ENCODE data around the gene B4GALT2. TPM values are rescaled to one million over a fixed set of nuclear protein-coding genes. Genes with fewer than 3 reads are reported as not detected.

Gene B4GALT2
- total RNA-seq, 2 experiments from 2014 or later = 0.57 to 1.4 TPM

DNA sequence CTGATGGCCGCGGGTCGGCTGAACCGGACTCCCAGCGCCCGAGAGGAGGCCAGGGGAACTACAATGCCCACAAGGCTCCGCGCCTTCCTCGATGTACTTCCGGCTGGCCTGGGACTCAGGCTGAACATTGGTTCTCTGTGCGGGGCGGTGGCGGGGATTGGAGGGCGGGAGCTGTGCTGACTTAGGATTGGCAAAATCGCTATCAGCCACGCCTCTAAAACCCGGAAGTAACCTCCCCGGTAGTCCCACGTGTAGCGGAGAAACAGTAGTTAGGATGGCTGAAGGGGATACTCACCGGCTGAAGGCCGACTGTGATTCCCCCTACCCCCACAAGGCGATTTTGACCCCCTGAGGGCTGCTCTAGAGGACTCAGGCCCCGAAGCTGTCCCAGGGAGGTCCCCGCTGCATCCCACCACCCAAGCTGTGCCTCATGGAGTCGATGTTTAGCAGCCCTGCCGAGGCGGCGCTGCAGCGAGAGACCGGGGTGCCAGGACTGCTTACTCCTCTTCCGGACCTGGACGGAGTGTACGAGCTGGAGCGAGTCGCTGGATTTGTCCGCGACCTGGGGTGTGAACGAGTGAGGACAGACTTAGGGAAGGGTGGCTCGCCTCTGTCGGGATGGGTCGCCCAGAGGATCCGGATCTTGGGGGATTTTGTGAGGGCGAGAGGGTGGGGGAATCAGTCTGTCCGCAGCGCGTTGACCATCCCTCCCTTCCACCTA is 9.1 kb upstream of the B4GALT2 start, which contains the start of gene DPH2:
DPH2 (plus strand) TSS at position 265 of the 721 bp plus-strand sequence; CDS start at position 431, 166 bp downstream.
- H3K4me3 ChIP-seq (ENCODE audit: low read depth, low read length, poor library complexity, severe bottlenecking) = peak within 1 kb of the TSS; percentile 89
- H3K9me3 ChIP-seq (ENCODE audit: low read length) = no peaks in the 10 kb centered on the region
- peak within 1 kb of the TSS; percentile 98 for H3K4me2 ChIP-seq (ENCODE audit: low read length)
- peak within 1 kb of the TSS; percentile 67 for H2AFZ ChIP-seq (ENCODE audit: low read length)
- no peak within 1 kb of the TSS for H3K27ac ChIP-seq (ENCODE audit: low read depth, low read length, poor library complexity, severe bottlenecking)
- intact Hi-C loops (cut with micrococcal nuclease; ENCODE audit: unreplicated experiment) = no loop called here
- peaks cover 10% of the 10 kb centered on the region; the same call in 1 of the 2 replicates for H3K79me2 ChIP-seq (ENCODE audit: insufficient read depth, low read depth, low read length)
- H3K9me2 ChIP-seq (ENCODE audit: insufficient read depth, low read length) = no peaks in the 10 kb centered on the region
- H3K4me1 ChIP-seq (ENCODE audit: insufficient read depth, low read length, poor library complexity, severe bottlenecking) = peaks cover 16% of the 10 kb centered on the region
- ChIA-PET CTCF (ENCODE audit: unreplicated experiment) (interaction anchor here (0.6 to 1.0 kb wide), 2 partner anchors 78 to 1026 kb away, joined by 3 read pairs; no protein-coding TSS in a partner anchor), POLR2A (interaction anchor here (0.6 to 1.1 kb wide), 5 partner anchors 18 to 1744 kb away, joined by 3 to 4 read pairs (median 3); no protein-coding TSS in a partner anchor)
- BruUV-seq (replicated peaks) = TSS peak; percentile 72
- peak; percentile 97 for DNase-seq (ENCODE audit: low spot score)
- TF ChIP-seq EZH2phosphoT487 (IDR thresholded peaks at IDR 0.05; ENCODE audit: borderline replicate concordance, low read depth, low read length) = no peak
- TF ChIP-seq, protein P1, sequence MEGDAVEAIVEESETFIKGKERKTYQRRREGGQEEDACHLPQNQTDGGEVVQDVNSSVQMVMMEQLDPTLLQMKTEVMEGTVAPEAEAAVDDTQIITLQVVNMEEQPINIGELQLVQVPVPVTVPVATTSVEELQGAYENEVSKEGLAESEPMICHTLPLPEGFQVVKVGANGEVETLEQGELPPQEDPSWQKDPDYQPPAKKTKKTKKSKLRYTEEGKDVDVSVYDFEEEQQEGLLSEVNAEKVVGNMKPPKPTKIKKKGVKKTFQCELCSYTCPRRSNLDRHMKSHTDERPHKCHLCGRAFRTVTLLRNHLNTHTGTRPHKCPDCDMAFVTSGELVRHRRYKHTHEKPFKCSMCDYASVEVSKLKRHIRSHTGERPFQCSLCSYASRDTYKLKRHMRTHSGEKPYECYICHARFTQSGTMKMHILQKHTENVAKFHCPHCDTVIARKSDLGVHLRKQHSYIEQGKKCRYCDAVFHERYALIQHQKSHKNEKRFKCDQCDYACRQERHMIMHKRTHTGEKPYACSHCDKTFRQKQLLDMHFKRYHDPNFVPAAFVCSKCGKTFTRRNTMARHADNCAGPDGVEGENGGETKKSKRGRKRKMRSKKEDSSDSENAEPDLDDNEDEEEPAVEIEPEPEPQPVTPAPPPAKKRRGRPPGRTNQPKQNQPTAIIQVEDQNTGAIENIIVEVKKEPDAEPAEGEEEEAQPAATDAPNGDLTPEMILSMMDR (conservative IDR thresholded peaks at IDR 0.05; ENCODE audit: low read length) = peak; percentile 34
- peaks cover 27% of the 10 kb centered on the region for H3K36me3 ChIP-seq (ENCODE audit: insufficient read depth, low read length)
- no peaks in the 10 kb centered on the region for H4K20me1 ChIP-seq (ENCODE audit: insufficient read depth, low read length)

DNA sequence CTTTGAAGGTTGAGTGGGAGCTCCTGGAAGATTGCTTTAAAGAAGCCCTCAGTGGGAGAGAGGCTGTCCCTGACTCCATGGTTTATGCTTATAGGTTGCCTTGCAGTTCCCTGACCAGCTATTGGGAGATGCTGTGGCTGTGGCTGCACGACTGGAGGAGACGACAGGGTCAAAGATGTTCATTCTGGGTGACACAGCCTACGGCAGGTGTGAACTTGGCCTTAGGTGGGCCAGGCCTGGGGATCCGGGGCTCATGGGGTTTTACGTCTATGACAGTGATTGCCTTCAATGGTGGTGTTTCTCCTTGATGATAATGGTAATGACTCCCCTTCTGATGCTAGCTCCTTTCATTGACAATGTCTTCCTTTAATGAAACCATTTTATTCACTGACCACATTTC is 8.5 kb upstream of the B4GALT2 start:
- Histone ChIP-seq H3K4me3 (ENCODE audit: low read depth, low read length, poor library complexity, severe bottlenecking) (peak overlapping the region; percentile 89), H4K20me1 (ENCODE audit: insufficient read depth, low read length) (no peaks in the 10 kb centered on the region), H3K9me2 (ENCODE audit: insufficient read depth, low read length) (no peaks in the 10 kb centered on the region), H3K36me3 (ENCODE audit: insufficient read depth, low read length) (peaks cover 27% of the 10 kb centered on the region), H3K9me3 (ENCODE audit: low read length) (no peaks in the 10 kb centered on the region), H2AFZ (ENCODE audit: low read length) (peak overlapping the region; percentile 67; the same call in 1 of the 2 replicates), H3K79me2 (ENCODE audit: insufficient read depth, low read depth, low read length) (peaks cover 10% of the 10 kb centered on the region; the same call in 1 of the 2 replicates), H3K27ac (ENCODE audit: low read depth, low read length, poor library complexity, severe bottlenecking) (no peak overlapping the region), H3K4me1 (ENCODE audit: insufficient read depth, low read length, poor library complexity, severe bottlenecking) (peaks cover 16% of the 10 kb centered on the region), H3K4me2 (ENCODE audit: low read length) (peak overlapping the region; percentile 98)
- TF ChIP-seq, protein P1 (conservative IDR thresholded peaks at IDR 0.05; ENCODE audit: low read length) = no peak
- no peak for TF ChIP-seq EZH2phosphoT487 (IDR thresholded peaks at IDR 0.05; ENCODE audit: borderline replicate concordance, low read depth, low read length)
- intact Hi-C loops (cut with micrococcal nuclease; ENCODE audit: unreplicated experiment) = no loop called here
- POLR2A ChIA-PET = interaction anchor here (0.6 to 1.1 kb wide), 6 partner anchors 18 to 1690 kb away, joined by 3 to 4 read pairs (median 3); no protein-coding TSS in a partner anchor
- DNase-seq (ENCODE audit: low spot score) = no peak
- BruUV-seq (replicated peaks) = no TSS peak
- CTCF ChIA-PET (ENCODE audit: unreplicated experiment) = interaction anchor here (0.6 to 1.0 kb wide), 2 partner anchors 77 to 1027 kb away, joined by 3 read pairs; no protein-coding TSS in a partner anchor
